Thoracic aorta (tissue), 2 donors: ENCODE data around the gene CACNA2D4. TPM values are rescaled to one million over a fixed set of nuclear protein-coding genes. Genes with fewer than 3 reads are reported as not detected.
A peak's percentile ranks its signal among the peaks of the same experiment; 100 is the strongest.

Experiments
- ATAC-seq: fragments of 150-250 bp; one replicate; pipeline ENCODE4 v1.8.0; 2017; ENCODE audit warnings: low read depth; ENCODE audit not compliant: insufficient number of reproducible peaks, low FRiP score
- DNase-seq: peaks from one replicate; pipeline ENCODE4 v3.0.0-alpha.2; 2020; ENCODE audit warnings: low spot score
- H3K27ac ChIP-seq, 2 donors: fragments of 200-600 bp; sonication (generic); 1 replicate in 1 of 2; 2 replicates in 1 of 2; pipeline ENCODE4 v1.5.1; 2016; ENCODE audit warnings: mild to moderate bottlenecking in 2 of 2, moderate library complexity in 2 of 2
- H3K27me3 ChIP-seq: fragments of 200-600 bp; sonication (generic); replicated peaks from 2 replicates; pipeline ENCODE4 v1.6.0; 2016; ENCODE audit warnings: mild to moderate bottlenecking; ENCODE audit not compliant: insufficient read depth
- H3K36me3 ChIP-seq: fragments of 200-600 bp; sonication (generic); one replicate; pipeline ENCODE4 v1.5.1; 2016
- H3K4me1 ChIP-seq, 2 donors: fragments of 200-600 bp; sonication (generic); 1 replicate in 1 of 2; 2 replicates in 1 of 2; pipeline versions ENCODE4 v1.5.1 to v1.6.0; 2016; ENCODE audit warnings: low read depth in 2 of 2, mild to moderate bottlenecking in 1 of 2; ENCODE audit not compliant: control insufficient read depth in 1 of 2
- H3K4me3 ChIP-seq: fragments of 200-600 bp; sonication (generic); 2 replicates; pipeline ENCODE4 v1.5.1; 2016; ENCODE audit warnings: mild to moderate bottlenecking
- H3K9me3 ChIP-seq: fragments of 200-600 bp; sonication (generic); 2 replicates; pipeline ENCODE4 v1.5.1; 2016
- total RNA-seq, 2 donors: library from RNA; depleted of rRNA; stranded (reverse); fragments of >200 nt; gene quantifications; one replicate each; pipeline versions ENCODE4 v1.1.0 to v1.2.3, GENCODE V29; 2016
- TF ChIP-seq, protein P1 (sequence below): fragments of 200-600 bp; sonication (generic); IDR thresholded peaks from one replicate; pipeline ENCODE4 v1.5.1; 2019; ENCODE audit warnings: antibody characterized with exemption

The CACNA2D4 gene
- total RNA-seq, 2 donors from 2014 or later: 8.7 to 12.3 TPM

DNA sequence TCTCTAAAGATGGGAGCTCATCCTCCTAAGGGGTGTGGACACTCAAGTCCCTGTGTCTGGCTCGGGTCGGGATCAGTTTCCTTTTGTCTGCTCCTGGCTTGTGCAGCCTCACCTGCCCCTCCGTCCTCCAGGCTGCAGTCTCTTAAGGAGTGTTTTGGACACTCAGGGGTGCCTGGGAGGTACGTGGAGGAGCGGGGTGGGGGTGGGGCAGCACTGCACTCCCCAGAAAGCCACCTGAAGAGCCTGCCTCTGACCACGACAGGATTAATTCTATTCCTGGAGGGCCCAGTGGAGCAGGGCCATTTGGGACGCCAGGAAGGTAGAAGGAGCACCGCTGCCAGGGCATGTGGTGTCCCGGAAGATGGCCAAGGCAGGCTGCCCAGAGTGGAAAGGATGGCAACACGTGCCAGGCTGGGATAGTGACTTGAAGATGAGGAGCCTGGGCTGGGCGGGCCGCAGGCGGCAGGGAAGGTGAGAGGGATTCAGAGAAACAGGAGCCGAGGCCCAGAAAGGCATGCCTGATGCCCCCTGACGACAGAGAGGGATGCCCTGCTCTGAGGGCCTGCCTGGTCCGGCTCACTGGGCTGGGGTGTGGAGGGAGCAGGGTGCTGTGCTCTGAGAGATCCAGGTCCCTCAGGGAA lies 112.9 kb downstream of the CACNA2D4 start:
- H3K4me3 ChIP-seq: no peak overlapping the region
- no peak for DNase-seq
- TF ChIP-seq, protein P1, sequence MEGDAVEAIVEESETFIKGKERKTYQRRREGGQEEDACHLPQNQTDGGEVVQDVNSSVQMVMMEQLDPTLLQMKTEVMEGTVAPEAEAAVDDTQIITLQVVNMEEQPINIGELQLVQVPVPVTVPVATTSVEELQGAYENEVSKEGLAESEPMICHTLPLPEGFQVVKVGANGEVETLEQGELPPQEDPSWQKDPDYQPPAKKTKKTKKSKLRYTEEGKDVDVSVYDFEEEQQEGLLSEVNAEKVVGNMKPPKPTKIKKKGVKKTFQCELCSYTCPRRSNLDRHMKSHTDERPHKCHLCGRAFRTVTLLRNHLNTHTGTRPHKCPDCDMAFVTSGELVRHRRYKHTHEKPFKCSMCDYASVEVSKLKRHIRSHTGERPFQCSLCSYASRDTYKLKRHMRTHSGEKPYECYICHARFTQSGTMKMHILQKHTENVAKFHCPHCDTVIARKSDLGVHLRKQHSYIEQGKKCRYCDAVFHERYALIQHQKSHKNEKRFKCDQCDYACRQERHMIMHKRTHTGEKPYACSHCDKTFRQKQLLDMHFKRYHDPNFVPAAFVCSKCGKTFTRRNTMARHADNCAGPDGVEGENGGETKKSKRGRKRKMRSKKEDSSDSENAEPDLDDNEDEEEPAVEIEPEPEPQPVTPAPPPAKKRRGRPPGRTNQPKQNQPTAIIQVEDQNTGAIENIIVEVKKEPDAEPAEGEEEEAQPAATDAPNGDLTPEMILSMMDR: no peak
- ATAC-seq: no peak
- H3K27ac ChIP-seq: no peak overlapping the region
- peaks cover 0 to 28% of the 10 kb centered on the region in 2 donors for H3K4me1 ChIP-seq
- H3K27me3 ChIP-seq: no peaks in the 10 kb centered on the region
- no peaks in the 10 kb centered on the region for H3K9me3 ChIP-seq
- H3K36me3 ChIP-seq: no peaks in the 10 kb centered on the region

DNA sequence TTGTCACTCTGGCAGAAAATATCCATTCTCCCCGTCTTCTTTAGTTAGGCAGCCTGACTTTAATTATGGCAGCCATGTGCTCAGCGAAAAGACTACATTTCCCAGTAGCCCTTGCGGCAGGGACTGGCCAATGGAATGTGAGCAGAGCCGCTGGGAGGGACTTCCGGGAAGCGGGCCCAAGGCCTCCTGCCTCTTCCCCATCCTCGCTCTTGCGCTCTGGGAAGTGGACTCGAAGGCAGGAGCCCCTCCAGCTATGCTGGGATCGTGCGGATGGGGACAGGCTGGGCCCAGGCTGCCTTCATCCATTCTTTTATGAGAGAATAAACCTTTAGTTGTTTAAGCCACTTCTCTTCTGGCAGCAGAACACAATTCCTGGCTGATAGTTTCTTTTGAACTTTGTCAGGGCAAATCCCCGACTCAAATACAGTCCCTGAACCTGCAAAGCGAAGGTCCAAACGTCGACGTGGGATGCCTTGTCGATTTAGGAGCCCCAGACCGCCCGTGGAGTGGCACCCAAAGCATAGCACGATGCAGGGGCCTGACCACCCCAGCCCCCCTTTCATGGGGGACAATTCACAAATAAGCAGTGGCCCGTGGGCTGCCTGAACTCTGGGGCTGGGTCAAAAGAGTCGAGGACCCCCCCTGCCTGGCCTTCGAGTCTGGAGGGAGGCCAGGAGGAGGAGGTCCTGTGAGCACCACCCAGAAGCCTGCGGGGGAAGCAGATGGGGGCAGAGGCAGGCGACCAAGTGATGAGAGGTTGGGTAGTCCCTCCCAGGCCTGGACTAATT lies 113.7 kb downstream of the CACNA2D4 start:
- Histone ChIP-seq H3K27me3 (no peaks in the 10 kb centered on the region), H3K4me1 (peaks cover 0 to 23% of the 10 kb centered on the region in 2 donors), H3K9me3 (no peaks in the 10 kb centered on the region), H3K27ac (no peak overlapping the region), H3K36me3 (no peaks in the 10 kb centered on the region), H3K4me3 (no peak overlapping the region)
- TF ChIP-seq, protein P1: no peak
- peak; percentile 47 for DNase-seq
- ATAC-seq: no peak

DNA sequence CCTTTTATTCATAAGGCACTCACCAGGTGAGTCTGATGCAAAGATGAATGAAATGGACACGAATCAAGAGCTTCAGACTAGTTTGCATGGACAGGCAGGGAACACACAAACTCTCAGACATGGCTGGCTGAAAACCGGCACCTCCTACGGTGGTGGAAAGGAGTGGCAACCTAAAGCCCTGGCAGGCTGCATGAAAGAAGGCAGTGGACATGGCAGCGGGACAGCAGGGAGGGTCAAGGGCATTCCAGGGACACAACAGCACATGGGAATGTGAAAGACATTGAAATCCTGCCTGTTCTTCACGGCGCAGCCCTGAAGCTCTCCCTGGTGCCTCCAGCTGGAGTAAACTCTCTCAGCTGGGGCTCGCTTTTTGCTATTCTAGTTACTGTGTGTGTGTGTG lies 114.7 kb downstream of the CACNA2D4 start:
- no peaks in the 10 kb centered on the region for H3K27me3 ChIP-seq
- no peaks in the 10 kb centered on the region for H3K9me3 ChIP-seq
- H3K36me3 ChIP-seq: no peaks in the 10 kb centered on the region
- H3K4me3 ChIP-seq: no peak overlapping the region
- ATAC-seq: no peak
- peaks cover 0 to 19% of the 10 kb centered on the region in 2 donors for H3K4me1 ChIP-seq
- no peak for DNase-seq
- no peak overlapping the region for H3K27ac ChIP-seq
- TF ChIP-seq, protein P1: no peak

DNA sequence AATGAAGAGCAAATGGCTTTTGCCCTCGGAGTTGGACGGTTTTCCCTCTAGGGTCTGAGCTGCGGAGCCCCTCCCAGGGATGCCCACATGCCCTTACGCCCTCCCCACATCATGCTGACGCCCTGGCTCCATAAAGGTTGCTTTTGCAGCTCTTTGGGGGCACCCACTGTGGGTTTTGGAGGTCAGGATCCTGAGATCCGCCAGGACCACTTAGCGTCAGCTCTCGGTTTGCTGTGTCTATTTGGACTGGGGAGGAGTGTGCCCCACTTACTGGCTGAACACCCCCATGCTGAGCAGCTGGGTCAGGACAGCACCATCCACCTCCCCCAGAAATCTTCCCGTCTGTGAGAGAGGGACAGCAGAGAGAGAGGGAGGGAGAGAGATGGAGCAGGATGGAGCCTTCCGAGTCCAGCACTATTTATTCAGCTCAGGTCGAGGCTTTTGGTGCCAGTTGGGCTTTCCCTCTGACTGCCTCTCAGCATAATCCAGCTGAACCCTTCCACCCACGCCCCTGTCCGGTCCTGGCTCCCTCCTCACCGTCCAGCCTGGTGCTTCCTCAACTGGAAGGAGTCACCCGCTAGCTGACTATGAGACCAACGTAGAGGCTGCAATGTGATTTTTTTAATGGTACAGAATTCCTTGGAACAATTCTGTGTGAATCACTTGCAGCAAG lies 117.0 kb downstream of the CACNA2D4 start:
- Histone ChIP-seq H3K27me3 (no peaks in the 10 kb centered on the region), H3K4me3 (no peak overlapping the region), H3K36me3 (no peaks in the 10 kb centered on the region), H3K9me3 (no peaks in the 10 kb centered on the region), H3K27ac (no peak overlapping the region), H3K4me1 (peaks cover 0 to 29% of the 10 kb centered on the region in 2 donors)
- TF ChIP-seq, protein P1: no peak
- ATAC-seq (no peak), DNase-seq (no peak)
